Stimulated activated CD4-positive, alpha-beta T cell treated with anti-CD3 and anti-CD28 coated beads, Interleukin-2, amount 100 ng/mL, for 48 hours (primary cell): ENCODE data around the gene ABO.
"Not testable (repeated sequence)": the region's sequence is repeated elsewhere in the genome, so short reads cannot be mapped to it uniquely, and the experiment has no call there.

Experiments used
- DNase-seq, 2 donors: peaks; one replicate each; pipeline ENCODE4 v3.0.0-alpha.2; 2020

Gene ABO

GRCh38 chr9:133286523-133286922, 11.5 kb upstream of the ABO start:
- DNase-seq = no peak

GRCh38 chr9:133285252-133285775, 10.3 kb upstream of the ABO start:
- DNase-seq = no peak

- no peak for DNase-seq
These were observed 9.4 kb upstream of the ABO start for GRCh38 chr9:133284362-133284761.

GRCh38 chr9:133283255-133284032, 8.4 kb upstream of the ABO start:
- DNase-seq = not testable (repeated sequence)

DNA sequence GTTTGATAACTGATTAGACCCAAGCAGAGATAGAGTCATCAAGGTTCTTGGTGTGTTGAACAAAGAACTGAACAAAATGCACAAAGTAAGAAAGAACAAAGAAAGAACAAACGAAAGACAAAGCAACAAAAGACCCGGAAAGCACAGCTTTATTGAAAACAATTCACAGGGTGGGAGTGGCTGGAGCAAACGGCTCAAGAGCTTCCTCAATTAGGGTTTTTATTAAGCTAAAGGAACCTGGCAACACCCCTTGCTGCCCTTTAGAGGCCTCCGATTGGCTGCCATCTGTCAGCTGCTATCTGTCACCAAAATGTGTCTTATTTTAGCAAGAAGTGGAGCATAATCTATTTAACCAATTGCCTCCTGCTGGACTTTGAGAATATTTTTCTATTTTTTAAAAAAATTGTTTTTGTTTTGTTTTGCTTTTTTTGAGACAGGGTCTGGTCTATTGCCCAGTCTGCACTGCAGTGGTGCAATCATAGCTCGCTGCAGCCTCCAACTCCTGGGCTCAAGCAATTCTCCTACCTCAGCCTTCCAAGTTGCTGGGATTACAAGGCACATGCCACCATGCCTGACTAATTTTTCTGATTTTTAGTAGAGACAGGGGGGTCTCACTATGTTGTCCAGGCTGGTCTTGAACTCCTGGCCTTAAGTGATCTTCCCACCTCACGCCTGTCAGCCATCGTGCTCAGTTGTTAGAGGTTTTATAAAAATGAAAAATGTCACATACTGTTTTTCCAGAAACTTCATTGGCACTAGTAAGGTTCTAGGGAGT, 7.7 kb upstream of the ABO start:
- DNase-seq = no peak

DNA sequence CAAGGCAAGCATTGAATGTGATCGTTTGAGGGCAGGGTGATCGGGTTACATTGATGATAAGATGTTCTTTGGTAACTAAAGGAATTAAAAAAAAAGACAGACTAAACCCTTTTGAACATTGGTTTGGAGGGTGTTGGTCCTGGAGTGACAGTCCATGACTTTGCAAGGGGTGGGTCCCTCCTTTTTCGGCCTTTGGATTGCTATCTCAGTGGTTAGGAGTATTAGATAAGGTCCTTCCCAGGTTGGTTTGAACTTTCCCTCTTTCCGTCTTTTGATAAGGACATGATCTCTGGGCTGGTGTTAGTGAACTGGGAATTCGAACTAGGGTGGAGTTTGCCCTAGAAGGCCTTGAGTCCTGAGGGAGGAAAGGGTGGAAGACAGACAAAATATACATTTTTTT, 5.4 kb upstream of the ABO start:
- no peak for DNase-seq

DNA sequence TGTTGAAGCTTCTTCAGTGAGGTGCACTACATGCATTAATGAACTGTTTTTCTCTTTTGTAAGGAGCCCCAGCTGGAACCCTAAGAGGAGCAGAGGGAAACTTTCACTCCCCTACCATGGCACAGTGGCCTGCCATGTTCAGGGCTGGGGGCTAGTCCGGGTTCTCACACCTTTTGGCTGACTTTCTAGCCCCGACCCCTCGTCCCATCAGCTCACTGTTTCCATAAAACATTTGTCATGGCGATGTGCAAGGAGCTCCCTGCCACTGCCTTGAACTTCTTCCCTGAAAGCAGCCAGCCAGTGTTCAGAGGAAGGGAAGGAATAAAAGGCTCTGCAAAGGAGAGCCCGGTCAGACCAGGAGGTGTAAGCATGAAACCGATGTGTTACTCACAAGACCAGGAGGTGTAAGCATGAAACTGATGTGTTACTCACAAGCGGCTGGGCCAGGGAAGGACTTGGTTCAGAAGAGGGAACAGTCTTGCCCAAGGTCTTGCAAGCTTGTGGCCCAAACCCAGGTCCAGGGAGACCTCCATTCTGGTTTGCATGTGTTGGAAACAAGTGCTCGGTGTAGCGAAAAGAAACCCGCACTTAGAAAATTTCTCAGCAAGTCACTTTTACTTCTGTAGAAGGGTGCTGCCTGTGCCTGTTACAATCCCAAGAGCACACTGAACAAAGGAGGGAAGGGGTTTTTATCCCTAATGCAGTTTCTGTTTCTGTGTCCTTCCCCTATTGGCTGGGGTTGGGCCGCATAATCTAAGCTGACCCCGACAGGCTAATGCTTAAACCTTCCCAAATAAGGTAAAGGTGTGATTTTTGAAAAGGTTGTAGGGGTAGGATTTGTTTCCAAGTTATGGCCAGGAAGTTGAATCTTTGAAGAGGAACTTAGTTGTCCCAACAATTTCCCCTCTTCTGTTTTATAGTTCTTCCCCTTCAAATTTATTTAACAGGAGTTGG, 3.4 kb upstream of the ABO start:
- no peak for DNase-seq

- no peak for DNase-seq
These were observed 2.5 kb upstream of the ABO start for GRCh38 chr9:133277467-133277866.

DNA sequence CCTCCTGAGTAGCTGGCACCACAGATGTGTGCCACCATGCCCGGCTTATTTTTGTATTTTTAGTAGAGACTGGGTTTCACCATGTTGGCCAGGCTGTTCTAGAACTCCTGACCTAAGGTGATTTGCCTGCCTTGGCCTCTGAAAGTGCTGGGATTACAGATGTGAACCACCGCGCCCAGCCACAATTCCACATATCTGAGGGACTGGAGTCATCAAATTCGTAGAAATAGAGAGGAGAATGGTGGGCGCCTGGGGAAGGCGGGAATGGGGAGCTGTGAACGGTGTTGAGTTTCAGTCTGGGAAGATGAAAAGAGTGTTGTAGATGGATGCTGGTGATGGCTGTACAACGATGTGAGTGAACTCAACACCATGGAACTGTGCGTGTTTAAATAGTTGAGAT, 1.9 kb upstream of the ABO start:
- no peak for DNase-seq

GRCh38 chr9:133276001-133276884, 1.2 kb upstream of the ABO start:
- DNase-seq = no peak

- DNase-seq = no peak
These were observed 531 bp downstream of the ABO start for GRCh38 chr9:133274236-133275104.

DNA sequence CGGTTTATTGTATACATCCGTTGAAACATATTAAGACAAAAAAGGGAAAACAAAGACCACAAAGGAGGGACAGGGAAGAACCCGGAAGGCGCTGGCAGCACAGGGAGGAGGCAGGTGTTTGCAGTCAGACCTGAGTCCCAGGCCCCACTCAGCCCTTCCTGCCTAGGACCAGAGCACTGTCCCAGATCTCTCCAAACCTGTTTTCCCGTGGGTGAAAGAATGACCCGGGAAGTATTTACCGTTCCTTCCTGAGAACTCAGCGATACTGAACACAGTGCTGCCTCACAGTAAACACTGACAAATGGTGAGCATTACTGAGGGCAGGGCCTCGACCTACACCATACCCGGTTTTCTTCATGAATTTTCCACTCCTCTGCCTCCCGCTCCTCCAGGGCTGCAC, 1.2 kb downstream of the ABO start:
- no peak for DNase-seq

DNA sequence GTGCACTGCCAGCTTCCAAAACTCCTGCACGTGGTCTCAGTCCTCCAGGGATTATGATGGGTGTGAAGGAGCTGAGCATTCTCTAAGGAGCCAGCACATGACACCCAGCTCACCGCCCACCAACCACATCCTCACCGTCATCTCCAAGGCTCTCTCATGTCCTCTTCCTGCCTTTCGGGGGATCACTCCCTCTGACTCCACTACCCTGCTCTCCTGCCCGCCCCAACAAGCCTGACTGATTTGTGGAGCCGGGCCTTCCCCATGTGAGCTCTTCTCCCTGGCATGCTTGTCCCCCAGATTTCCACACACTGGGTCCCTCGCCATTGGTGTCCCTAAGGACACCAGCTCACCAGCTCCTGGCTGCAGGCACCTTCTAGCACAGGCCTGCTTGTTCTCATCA, 1.9 kb downstream of the ABO start:
- DNase-seq = no peak

DNA sequence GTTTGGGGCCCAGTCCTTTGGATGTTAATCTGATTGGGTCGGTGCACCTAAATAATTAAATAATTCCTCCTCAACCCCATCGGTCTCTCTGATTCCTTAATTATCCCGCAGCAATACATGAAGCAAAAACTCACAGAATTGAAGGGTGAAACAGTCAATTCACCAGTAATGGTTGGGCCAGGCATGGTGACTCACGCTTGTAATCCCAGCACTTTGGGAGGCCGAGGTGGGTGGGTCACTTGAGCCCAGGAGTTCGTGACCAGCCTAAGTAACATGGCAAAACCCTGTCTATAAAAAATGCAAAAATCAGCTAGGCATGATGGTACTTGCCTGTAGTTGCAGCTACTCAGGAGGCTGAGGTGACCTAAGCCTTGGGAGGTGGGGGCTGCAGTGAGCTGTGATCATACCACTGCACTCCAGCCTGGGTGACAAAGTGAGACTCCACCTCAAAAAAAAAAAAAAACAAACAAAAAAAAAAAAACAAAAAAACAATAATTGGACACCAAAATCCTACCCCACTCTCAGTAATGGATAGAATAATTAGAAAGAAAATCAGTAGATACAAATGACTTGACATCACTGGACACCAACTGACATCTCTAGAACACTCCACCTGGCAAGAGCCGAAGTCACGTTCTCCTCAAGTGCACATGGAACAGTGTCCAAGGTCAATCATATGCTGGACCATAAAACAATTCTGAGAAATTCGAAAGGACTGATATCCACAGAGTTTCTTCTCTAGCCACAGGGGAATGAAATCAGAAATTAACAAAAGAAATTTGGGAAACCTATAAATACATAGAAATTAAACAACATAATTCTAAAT, 5.3 kb downstream of the ABO start:
- DNase-seq = no peak

DNA sequence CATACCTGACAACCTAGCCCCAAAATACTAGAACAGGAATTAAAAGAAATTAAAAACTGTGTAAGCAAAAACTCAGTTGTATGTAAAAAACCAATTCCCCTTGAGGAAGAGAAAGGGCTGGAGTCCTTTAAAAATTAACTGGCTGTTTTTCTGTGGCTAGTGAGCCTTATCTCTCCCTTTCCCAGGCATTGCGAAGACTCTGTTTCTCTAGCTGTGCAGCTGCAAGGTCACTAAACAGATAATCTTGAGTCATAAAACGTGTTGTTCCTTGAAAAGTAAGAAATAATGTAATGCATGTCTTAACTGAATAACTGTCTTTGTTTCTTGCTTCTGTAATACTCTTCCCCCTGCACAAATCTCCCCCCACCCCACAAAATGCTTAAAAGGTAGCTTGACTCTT, 5.9 kb downstream of the ABO start:
- DNase-seq = not testable (repeated sequence)

- no peak for DNase-seq
These were observed 6.5 kb downstream of the ABO start for GRCh38 chr9:133268335-133269056.

DNA sequence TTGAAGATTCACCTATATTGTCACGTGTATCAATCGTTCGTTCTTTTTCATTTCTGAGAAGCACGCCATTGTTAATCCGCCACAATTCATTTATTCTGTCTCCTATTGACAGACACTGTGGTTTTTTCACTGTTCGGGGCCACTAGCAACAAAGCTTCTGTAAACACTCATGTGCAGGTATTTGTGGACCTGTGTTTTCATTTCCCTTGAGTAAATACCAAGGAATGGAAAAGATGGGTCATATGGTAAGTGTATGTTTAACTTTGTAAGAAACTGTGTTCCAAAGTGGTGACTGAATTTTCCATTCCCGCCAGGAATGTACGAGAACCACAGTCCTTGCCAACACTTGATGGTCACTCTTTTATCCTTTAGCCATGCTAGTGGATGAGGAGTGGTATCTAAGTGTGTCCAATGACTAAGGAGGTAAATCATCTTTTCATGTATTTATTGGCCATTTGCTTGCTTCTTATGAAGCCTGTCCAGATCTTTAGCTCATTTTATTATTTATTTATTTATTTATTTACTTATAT, 10.7 kb downstream of the ABO start:
- no peak for DNase-seq

DNA sequence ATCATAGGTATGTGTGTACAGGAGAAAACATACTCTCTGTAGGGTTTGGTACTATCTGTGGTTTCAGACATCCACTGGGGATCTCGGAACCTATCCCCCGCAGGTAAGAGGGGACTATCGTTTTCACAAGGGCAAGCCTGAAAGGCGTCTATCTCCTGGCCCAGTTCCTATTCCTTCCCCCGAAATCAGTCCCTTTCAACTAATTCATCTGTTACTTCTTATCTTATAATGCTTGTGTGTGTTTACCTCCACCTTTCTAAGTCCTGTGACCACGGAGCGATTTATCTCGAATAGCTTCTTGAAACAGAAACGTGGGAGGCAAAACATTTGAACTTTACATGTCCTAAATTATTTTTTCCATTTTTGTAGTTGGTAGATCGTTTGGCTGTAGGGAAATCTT, 11.4 kb downstream of the ABO start:
- no peak for DNase-seq

DNA sequence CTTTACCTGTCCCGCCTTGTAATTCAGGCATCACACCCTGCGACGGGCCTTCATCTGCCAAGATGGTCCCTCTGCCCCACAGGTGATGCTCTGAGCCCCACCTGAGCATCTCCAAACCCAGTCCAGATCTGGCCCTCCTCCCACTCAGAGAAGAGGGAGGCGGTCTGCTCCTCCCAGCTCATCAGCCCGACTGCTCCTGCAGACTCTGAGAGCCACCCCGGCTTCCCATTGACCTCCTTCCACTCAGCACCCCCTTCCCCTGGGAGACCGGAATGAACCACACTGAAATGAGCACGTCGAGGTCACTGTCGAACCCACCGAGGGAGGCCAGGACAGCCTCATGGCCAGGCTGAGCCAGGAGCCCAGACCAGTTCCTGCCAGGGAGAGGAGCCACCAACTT, 12.8 kb downstream of the ABO start:
- no peak for DNase-seq
